NCI-H82 (cell line): ENCODE data around the gene TRNP1.
"Not testable (repeated sequence)": the region's sequence is repeated elsewhere in the genome, so short reads cannot be mapped to it uniquely, and the experiment has no call there.

Experiments
- DNase-seq: peaks from one replicate; lab custom pipeline; 2025; lab: John Stamatoyannopoulos, UW

Gene TRNP1, protein sequence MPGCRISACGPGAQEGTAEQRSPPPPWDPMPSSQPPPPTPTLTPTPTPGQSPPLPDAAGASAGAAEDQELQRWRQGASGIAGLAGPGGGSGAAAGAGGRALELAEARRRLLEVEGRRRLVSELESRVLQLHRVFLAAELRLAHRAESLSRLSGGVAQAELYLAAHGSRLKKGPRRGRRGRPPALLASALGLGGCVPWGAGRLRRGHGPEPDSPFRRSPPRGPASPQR

GRCh38 chr1:26993237-26994019 lies at the start of gene TRNP1:
TRNP1 (plus strand) TSS chr1:26993692; CDS start chr1:26993787, 95 bp downstream.
- peak; percentile 93 for DNase-seq

DNA sequence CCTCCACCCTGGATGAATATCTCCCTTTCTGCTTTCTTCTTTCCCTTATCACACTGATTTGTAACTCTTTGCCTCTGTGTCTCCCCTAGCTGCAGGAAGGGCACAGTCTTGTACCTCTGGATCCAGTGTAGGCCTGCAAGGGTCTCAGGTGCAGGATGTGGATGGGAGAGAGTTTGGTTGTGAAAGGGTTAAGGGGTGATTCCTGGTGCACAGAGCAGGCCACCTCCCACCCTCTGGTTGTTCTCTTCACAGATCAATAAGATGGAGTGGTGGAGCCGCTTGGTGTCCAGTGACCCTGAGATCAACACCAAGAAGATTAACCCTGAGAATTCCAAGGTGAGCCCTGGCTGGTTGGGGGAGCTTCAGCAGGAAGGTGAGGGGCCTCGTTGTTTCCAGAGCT lies 48.4 kb upstream of the TRNP1 start:
- no peak for DNase-seq

- no peak for DNase-seq
Measured at GRCh38 chr1:26945728-26946127, 47.8 kb upstream of the TRNP1 start.

- no peak for DNase-seq
Measured at GRCh38 chr1:26946270-26946669, 47.2 kb upstream of the TRNP1 start.

- DNase-seq, result not testable (repeated sequence)
Measured at GRCh38 chr1:26948725-26949057, 44.8 kb upstream of the TRNP1 start.

DNA sequence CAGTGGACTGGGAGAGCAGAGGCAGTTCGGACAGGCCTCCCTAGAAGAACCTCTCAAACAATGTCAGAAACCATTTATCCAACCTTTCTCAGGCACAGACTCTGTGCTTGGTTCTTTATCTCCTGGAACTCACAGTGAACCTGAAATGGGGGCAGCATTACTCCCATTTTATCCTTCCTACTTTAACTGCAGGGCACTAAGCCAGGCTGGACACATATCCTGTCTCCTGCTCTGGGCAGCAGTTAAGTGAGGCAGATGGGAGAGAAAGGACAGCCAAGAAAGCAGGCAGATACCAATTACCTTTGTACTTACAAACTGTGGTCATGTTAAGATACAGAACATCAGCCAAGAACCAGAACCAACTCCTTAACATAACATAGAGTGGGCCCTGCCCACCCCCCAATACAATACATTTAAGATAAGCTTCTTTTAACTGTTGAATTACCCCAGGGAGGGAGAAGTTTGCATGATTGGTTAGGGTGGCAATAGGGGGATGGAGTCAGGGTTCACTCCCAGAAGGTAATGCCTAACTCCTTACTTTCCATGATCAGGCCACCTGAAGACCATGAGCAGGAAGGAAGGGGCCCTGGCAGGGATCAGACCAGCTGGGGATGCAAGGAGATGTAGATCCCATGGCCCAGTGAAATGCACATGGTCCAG lies 44.1 kb upstream of the TRNP1 start:
- no peak for DNase-seq

DNA sequence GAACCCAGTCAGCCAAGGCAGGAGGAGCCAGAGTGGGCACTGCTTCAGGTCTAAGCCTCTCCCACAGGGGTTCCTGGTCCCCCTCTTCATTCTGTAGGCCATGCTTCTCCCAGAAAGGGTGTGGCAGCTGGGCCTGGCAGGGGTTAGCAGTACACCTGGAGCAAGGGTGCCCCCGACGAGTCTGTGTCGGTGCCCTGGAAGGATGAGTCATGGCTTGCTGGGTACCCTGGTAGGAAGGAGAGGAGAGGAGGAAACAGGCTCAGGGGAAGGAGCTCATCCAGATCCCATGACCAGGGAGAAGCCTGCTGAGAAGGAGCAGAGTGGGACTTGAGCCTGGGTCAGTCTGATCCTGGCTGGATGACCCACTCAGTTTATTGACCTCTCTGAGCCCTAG lies 43.6 kb upstream of the TRNP1 start:
- no peak for DNase-seq

- DNase-seq, result no peak
Measured at GRCh38 chr1:26950602-26951001, 42.9 kb upstream of the TRNP1 start.

- no peak for DNase-seq
Measured at GRCh38 chr1:26951216-26951615, 42.3 kb upstream of the TRNP1 start.

DNA sequence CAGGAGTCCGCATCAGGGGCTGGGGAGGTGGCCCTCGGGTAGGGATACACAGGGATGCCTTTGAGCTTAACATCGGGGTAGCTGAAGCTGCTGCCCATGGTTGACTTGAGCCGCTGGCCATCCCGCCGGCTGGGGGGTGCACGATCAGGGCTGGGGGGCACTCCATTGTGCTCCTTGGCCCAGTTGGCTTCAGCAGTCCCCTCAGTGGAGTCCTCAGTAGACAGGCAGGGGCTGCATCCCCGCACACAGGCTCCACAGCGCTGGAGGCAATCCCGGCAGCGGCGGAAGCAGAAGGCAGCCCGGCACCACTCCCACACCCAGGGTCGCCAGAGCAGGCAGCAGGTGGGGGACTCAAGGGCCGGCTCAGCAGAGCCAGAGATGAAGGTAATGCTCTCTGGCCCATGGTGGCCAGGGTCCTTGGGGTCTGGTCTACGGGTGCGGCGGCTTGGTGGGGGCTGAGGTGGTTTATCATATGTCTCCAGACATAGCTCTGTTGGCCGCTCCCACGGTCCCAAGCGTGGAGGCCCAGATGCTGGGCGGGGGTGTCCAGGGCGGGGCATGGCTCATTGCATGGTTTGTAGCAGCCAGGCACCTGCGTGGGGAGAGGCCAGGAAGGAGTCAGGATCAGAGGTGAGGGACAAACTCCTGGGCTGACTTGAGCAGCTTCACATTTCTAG lies 41.5 kb upstream of the TRNP1 start:
- no peak for DNase-seq

DNA sequence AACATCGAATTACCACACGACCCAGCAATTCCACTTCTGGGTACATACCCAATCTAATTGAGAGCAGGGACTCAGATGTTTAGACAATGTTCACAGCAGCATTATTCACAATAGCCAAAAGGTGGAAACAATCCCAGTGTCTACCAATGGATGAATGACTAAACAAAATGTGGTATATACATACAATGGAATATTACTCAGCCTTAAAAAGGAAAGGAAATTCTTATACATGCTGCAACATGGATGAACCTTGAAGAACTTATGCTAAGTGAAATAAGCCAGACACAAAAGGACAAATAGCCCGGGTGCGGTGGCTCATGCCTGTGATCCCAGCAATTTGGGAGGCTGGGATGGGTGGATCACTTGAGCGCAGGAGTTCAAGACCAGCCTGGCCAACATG lies 40.1 kb upstream of the TRNP1 start:
- DNase-seq, result no peak

GRCh38 chr1:26956321-26956720 lies 37.2 kb upstream of the TRNP1 start:
- DNase-seq, result no peak

DNA sequence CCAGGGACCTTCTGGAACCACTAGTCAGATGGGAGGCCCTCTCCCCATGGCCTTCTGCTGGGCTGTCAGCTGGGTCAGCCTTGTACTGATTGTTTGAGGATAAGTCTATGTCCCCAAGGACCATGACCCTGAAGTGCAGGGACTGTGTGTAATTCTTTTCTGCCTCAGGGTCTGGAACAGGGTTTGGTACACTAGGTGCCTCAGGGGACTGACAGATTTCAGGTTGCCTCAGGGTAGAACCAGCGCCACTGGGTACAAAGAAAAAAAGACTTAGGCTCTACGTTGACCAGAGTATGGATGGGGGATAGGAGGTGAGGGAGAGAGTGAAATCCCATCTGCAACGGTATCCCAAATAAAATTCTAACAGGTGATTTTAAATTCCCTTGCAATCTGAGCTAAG lies 36.2 kb upstream of the TRNP1 start:
- DNase-seq, result no peak

- DNase-seq, result no peak
Measured at GRCh38 chr1:26959270-26959669, 34.2 kb upstream of the TRNP1 start.

GRCh38 chr1:26959722-26960624 lies 33.5 kb upstream of the TRNP1 start, which contains the start of gene KDF1:
KDF1 (minus strand) TSS chr1:26960468; CDS start chr1:26952380, 8,088 bp downstream.
- DNase-seq, result no peak

DNA sequence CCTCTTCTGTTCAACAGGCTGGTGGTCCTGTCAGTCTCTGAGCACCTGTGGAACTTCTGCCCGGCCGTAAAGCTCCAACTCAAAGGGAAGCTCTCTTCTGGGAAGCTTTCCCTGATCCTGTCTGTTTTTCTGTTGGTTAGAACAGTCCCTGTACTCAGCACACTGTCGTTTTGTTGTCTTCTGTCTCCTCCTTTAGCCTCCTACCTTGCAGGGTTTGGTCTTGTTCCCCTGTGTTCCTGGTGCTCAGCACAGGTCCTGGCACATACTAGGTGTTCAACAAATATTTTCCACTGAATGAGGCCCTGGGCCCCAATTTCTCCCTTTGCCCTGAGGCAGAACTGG lies 32.9 kb upstream of the TRNP1 start:
- DNase-seq, result no peak

GRCh38 chr1:26961826-26962225 lies 31.7 kb upstream of the TRNP1 start:
- no peak for DNase-seq

DNA sequence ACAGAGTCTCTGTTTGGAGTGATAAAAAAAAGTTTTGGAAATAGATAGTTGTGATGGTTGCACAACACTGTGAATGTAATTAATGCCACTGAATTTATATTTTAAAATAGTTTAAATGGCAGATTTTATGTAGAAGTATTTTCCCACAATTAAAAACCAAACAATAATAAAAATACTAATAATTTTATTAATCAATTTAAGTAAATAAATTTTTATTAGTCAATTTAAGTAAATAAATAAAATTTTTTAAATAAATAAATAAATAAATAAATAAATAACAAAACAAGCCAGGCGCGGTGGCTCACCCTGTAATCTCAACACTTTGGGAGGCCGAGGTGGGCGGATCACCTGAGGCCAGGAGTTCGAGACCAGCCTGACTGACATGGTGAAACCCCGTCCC lies 28.3 kb upstream of the TRNP1 start:
- DNase-seq, result no peak

GRCh38 chr1:26965628-26966027 lies 27.9 kb upstream of the TRNP1 start:
- no peak for DNase-seq

- DNase-seq, result peak; percentile 64
Measured at GRCh38 chr1:26970810-26971209, 22.7 kb upstream of the TRNP1 start.

DNA sequence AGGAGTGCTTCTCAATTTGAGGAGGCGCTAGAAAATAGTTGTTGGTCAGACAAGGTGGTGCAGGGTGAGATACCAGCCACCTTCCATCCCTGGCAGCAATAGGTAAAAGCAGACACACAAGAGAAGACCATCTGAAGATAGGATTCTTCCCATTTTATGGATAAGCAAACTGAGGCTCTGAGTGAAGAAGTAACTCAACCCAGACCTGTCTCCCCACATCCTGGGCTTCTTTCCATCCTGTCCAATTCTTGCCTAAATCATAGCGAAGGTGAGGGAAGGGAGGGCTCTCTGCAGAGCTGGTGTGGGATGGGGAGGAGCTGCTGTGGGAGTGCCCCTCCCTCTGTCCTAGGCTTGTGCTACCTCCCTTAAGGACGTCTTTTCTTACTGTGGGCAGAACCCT lies 21.9 kb upstream of the TRNP1 start:
- DNase-seq, result no peak

DNA sequence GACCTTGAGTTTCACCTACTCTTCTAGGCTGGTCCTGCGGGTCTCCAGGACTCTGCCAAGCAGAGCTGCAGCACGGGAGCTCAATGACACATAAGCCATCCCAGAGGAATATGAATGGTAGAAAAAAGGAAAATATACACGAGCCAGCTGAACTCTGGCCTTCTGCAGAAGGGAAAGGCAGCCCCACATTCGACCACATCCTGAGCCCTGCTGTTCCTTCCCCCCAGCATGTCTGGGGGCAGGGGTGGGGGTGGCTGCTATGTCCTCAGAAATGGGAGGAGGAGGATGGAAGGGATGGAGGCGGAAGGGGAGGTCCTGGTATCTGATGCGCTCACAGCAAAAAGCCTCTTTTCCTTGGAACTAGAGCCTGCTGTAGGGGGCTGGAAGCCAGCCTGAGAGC lies 21.1 kb upstream of the TRNP1 start:
- no peak for DNase-seq
